HL-60 (cell line): ENCODE results near the gene SDF4.

ENCODE experiments used
- DNase-seq, 2 experiments: peaks; one replicate each; pipeline ENCODE4 v3.0.0-alpha.2; 2010 to 2020; ENCODE audit warnings: low read depth in 1 of 2, low spot score in 1 of 2
- H3K27ac ChIP-seq: fragments of 250-450 bp; sonication (Bioruptor Pico); replicated peaks from 2 replicates; pipeline ENCODE4 v1.5.1; 2020; ENCODE audit warnings: mild to moderate bottlenecking, moderate library complexity
- H3K27me3 ChIP-seq: fragments of 250-450 bp; sonication (Bioruptor Pico); 2 replicates; pipeline ENCODE4 v1.5.1; 2021; ENCODE audit warnings: mild to moderate bottlenecking, moderate library complexity; ENCODE audit not compliant: insufficient read depth, poor library complexity, severe bottlenecking
- H3K4me3 ChIP-seq: replicated peaks from 2 replicates; pipeline ENCODE4 v1.5.1; 2011; ENCODE audit warnings: mild to moderate bottlenecking, control low read depth, low read length; ENCODE audit not compliant: insufficient read depth
- CTCF ChIP-seq: IDR thresholded peaks from one replicate; pipeline ENCODE4 v1.5.1; 2011; ENCODE audit warnings: low read length, control low read depth, inconsistent platforms; ENCODE audit not compliant: insufficient read depth
- GABPA ChIP-seq: IDR thresholded peaks from 2 replicates; pipeline ENCODE4 v1.6.1; 2012; ENCODE audit warnings: low read depth
- POLR2AphosphoS5 ChIP-seq: IDR thresholded peaks from 2 replicates; pipeline ENCODE4 v1.6.1; 2012; ENCODE audit warnings: low read depth
- REST ChIP-seq: IDR thresholded peaks from 2 replicates; pipeline ENCODE4 v1.6.1; 2012; ENCODE audit warnings: low read depth; ENCODE audit not compliant: insufficient replicate concordance
- SPI1 ChIP-seq: IDR thresholded peaks from 2 replicates; pipeline ENCODE4 v1.6.1; 2012; ENCODE audit warnings: low read depth, mild to moderate bottlenecking, borderline replicate concordance
- long read RNA-seq: library from polyadenylated mRNA; unstranded; transcript quantifications from one replicate; pipeline ENCODE4 v2.0.0, GENCODE V29; 2020

SDF4 gene
- long read RNA-seq, transcript SDF4-202 (7 exons, 1,956 nt), result major isoform, 149 of 168 reads
- long read RNA-seq, partial matches to known transcripts, result 14 of 168 reads
- long read RNA-seq, other reads (novel, unspliced or antisense), result 4 of 168 reads

- TF ChIP-seq POLR2AphosphoS5, result peak; percentile 64; the same call in 1 of the 2 replicates
- TF ChIP-seq SPI1, result peak; percentile 52; the same call in 1 of the 2 replicates
- TF ChIP-seq CTCF, result no peak
- H3K27ac ChIP-seq, result peak within 1 kb of the TSS; percentile 90
- H3K4me3 ChIP-seq, result peak within 1 kb of the TSS; percentile 89
- DNase-seq, result peak; percentile 93 to 95
- no peaks in the 10 kb centered on the region for H3K27me3 ChIP-seq
Observed at GRCh38 chr1:1231400-1232207, at the start of gene SDF4. SDF4 (minus strand) TSS chr1:1232001; CDS start chr1:1228772, 3,229 bp downstream.

- no peak for TF ChIP-seq SPI1
- no peak for TF ChIP-seq CTCF
- no peak for TF ChIP-seq POLR2AphosphoS5
- TF ChIP-seq REST, result no peak
- no peak for TF ChIP-seq GABPA
- H3K4me3 ChIP-seq, result no peak overlapping the region
- H3K27ac ChIP-seq, result no peak overlapping the region
- DNase-seq, result no peak
- H3K27me3 ChIP-seq, result no peaks in the 10 kb centered on the region
Observed at GRCh38 chr1:1280782-1281481, 49.1 kb upstream of the SDF4 start.

- H3K27me3 ChIP-seq, result no peaks in the 10 kb centered on the region
- H3K4me3 ChIP-seq, result no peak overlapping the region
- no peak overlapping the region for H3K27ac ChIP-seq
- DNase-seq, result no peak
- TF ChIP-seq SPI1 (no peak), CTCF (no peak), GABPA (no peak), POLR2AphosphoS5 (no peak), REST (no peak)
Observed at GRCh38 chr1:1279028-1279427, 47.2 kb upstream of the SDF4 start.
